Amniotic stem cell (primary cell): ENCODE data around the gene RAP1GAP.
"Not testable (repeated sequence)": the region's sequence is repeated elsewhere in the genome, so short reads cannot be mapped to it uniquely, and the experiment has no call there.

Experiments
- DNase-seq: peaks from one replicate; lab custom pipeline; 2025; lab: John Stamatoyannopoulos, UW

Gene RAP1GAP

DNA sequence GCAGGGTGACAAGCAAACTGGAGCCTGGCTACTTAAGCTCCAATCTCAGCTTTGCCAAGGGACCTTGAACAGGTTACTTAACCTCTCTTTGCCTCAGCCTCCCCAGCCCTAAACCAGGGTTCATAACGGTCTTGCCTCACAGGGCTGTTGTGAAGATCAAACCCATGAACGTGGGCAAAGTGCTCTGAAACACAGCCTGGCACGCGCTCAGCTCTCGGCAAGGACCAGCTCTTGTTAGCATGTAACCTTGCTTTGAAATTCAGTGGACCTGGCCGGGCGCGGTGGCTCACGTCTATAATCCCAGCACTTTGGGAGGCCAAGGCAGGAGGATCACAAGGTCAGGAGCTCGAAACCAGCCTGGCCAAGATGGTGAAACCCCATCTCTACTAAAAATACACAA is 24.8 kb downstream of the RAP1GAP start:
- DNase-seq: no peak

DNA sequence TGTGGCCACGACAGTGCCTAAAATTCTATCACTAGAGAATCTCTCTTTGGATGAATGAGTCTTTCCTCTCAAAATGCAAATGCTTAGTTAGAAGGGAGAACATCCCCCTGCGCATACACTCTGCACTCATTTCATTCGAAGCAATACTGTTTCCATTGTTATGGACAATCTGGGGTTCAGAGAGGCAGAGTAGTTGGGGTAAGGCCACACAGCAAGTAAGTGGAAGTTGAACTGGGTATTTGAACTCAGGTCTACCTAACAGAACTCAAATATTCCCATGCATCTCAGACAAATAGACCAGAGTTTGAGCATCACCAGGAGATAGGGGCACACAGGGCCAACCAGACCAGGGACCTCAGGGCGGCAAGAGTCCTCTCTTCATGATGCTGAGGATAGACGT is 25.5 kb downstream of the RAP1GAP start:
- DNase-seq: no peak

GRCh38 chr1:21641967-21642739 is 27.0 kb downstream of the RAP1GAP start:
- DNase-seq: no peak

DNA sequence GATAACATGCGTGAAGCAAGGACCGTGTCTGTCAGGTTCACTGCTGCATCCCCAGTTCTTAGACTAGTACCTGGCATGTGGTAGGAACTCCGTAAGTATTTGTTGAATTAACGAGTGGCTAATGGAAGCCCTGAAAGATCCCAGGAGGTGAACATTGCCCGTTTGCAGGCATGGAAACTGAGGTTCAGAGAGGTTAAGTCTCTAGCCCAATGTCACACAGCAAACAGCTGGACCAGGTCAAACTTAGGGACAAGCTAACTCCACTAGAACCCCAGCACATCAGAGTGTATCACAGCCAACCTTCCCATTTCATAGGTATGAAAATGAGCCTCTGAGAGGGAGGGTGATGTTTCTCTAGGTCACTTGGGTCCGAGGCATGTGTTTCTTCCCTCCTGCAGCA is 27.6 kb downstream of the RAP1GAP start:
- DNase-seq: no peak

- no peak for DNase-seq
Measured at GRCh38 chr1:21641076-21641475, 28.1 kb downstream of the RAP1GAP start.

DNA sequence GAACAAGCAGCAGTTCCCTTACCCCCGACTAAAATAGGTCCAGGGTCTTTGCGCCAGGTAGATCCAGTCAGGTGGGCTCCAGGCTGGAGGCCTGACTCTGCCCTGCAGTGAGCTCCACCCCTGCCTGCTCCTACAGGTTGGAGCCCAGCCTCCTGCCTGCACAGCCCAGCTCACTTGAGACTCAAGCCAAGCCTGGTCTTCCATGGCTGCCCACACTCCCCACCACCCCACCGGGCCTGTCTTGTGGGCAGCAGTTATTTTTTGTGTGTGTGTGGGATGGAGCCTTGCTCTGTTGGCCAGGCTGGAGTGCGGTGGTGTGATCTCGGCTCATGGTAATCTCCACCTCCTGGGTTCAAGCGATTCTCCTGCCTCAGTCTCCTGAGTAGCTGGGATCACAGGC is 28.5 kb downstream of the RAP1GAP start:
- DNase-seq: no peak

GRCh38 chr1:21639594-21640041 is 29.5 kb downstream of the RAP1GAP start:
- DNase-seq: no peak

- DNase-seq: no peak
Measured at GRCh38 chr1:21638531-21639341, 30.4 kb downstream of the RAP1GAP start.

- no peak for DNase-seq
Measured at GRCh38 chr1:21637514-21637913, 31.6 kb downstream of the RAP1GAP start.

DNA sequence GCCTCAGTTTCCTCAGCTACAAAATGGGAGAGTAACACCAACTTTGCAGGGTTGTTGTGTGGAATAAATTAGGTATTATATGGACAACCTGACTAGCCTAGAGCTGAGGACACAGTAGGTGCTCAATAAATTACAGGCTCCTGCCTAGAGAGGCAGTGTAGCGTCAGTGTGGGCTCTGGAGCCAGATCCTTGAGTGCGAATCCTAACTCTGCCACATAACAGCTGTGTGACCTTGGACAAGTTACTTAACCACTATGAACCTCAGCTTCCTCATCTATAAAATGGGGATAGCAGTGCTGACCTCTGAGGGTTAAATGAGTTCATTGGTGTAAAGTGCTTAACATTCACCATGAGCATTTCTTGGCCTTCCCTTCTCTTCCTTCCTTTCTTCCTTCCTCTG is 33.1 kb downstream of the RAP1GAP start:
- no peak for DNase-seq

DNA sequence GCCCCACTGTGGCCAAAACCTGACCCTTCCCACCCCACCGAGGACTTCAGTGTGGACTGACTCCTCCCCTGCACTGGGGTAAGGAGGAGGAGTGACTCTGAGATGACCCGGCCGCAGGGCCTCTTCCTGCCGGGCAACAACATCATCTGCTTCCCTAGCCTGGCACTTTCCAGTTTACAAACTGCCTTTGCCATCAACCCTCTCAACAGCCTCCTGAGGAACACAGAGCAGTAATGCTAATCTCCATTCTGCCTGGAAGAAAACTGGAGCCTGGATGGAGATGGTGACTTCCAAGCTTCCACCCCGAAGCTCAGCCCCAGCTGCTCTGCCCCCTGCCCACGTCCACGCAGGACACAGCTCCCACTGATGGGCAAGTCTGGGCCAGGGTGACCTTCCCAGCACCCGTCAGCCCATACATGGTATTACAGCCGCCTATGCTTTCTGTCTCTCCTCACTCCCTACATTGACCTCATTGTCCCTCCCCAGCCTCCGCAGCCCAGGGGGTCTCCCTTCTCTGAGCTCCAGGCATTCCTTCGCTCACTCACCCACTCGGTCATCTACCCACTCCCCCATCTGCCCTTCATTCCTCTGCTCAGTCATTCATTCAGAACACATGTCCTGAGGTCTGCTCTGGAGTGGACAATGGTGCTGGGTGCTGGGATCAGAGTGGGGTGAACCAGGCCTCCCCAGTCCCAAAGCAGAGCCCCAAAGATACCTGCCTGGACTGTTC is 34.2 kb downstream of the RAP1GAP start:
- DNase-seq: no peak

GRCh38 chr1:21633992-21634805 is 35.0 kb downstream of the RAP1GAP start:
- no peak for DNase-seq

DNA sequence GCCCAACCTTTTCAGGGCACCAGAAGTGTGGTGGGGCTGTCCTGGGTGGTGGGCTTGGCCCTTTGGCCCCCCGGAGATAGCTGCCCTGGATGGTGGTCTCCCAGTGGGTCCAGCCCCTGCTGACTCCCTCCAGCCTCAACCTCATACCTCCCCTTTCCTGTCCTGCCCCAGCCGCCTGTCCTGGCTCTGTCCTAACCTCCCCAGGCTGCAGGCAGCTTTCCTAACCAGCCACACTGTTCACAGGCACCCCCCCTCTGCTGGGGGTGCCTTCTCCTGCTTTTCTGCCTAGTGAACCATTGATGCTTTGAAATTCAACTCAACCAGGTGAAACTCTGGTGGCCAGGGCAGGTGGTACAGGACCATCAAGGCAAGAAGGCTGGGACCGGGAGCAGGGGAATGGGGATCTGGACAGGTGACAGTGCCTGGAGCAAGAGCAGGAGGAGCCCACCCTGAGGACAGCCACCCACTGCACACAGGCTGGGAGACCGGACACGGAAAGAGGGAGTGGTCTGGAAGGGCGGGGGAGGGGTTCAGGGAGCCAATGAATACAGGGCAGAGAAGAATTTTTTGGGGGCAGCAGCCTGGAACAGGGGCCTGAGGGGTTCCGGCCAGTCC is 35.9 kb downstream of the RAP1GAP start:
- no peak for DNase-seq

GRCh38 chr1:21631944-21632887 is 36.9 kb downstream of the RAP1GAP start:
- no peak for DNase-seq

DNA sequence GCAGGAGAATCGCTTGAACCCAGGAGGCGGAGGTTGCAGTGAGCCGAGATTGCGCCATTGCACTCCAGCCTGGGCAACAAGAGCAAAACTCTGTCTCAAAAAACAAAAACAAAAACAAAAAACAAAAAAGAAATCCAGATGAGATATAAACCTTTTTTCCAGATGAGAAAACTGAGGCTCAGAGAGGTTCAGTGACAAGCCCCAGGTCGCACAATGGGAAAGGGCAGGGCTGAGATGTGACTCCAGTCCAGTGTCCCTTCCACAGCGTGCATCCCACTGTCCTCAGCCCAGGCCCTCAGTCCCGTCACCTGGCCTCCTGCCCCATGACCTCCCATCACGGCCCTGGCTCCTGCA is 37.6 kb downstream of the RAP1GAP start:
- not testable (repeated sequence) for DNase-seq

- DNase-seq: no peak
Measured at GRCh38 chr1:21630571-21631343, 38.4 kb downstream of the RAP1GAP start.

DNA sequence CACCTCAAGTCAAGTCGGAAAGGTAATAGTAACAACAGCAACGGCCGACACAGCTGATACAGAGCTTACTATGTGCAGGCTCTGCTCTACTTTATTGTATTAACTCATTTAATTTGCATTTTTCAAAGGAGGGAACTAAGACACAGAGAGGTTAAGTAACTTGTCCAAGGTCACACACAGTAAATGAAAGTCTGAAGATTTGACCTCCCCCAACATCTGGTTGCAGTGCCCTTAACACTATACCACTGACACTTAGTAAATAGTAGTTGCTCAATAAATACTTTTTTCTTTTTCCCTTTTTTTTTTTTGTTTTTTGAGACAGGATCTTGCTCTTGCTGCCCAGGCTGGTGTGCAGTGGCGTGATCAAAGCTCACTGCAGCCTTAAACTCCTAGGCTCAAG is 39.2 kb downstream of the RAP1GAP start:
- no peak for DNase-seq

DNA sequence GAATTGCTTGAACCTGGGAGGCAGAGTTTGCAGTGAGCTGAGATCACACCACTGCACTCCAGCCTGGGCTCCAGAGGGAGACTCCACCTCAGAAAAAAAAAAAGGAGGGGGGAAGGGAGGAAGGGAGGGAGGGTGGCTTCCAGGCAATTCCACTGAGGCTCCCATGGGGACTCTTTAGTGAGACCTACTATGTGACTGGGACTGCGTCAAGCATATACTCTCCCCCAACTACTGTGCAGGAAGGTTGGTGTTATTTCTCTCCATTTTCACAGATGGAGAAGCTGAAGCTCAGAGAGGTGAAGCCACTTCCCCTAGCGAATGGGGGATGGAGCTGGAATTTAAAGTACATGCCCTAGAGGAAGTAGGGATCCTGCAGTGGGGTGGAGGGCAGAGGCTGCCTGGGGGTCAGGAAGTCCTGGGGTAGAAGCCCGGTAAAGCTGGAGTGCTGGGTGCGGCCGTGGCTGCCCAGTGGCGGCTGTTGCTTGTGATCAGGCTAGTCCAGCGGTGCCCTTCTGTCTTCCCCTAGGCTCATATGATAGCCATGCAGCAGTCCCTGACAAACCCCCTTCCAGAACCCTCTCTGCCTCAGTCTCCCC is 40.3 kb downstream of the RAP1GAP start:
- DNase-seq: no peak

- no peak for DNase-seq
Measured at GRCh38 chr1:21626921-21627339, 42.2 kb downstream of the RAP1GAP start.
